C4-2B (cell line): ENCODE results near the gene PALLD.

Experiments used
- ZFX ChIP-seq: fragments of 450-650 bp; IDR thresholded peaks from 2 replicates; pipeline ENCODE4 v1.6.1; 2017
- TF ChIP-seq, protein P1 (sequence below): fragments of 450-650 bp; conservative IDR thresholded peaks from 2 replicates; pipeline ENCODE4 v1.5.1; 2017; ENCODE audit warnings: mild to moderate bottlenecking

DNA sequence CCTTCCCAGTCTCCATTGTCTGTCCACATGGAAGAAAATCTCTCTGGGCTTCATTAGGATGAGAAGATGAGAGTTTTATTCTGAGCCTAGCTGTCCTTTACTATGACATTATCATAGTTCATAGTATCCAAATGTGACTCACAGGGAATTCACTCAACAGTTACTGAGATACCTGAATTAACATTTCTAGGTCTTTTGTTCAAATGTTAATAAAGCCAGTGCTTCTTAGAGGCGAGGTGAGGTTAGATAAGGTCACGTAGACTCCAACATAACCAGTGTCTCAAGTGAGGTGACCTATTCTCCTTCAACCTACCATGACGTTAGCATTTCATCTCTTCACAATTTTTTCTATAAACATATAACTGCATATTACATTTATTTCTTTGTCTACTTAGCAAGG is 67.2 kb downstream of the PALLD start:
- TF ChIP-seq, protein P1, sequence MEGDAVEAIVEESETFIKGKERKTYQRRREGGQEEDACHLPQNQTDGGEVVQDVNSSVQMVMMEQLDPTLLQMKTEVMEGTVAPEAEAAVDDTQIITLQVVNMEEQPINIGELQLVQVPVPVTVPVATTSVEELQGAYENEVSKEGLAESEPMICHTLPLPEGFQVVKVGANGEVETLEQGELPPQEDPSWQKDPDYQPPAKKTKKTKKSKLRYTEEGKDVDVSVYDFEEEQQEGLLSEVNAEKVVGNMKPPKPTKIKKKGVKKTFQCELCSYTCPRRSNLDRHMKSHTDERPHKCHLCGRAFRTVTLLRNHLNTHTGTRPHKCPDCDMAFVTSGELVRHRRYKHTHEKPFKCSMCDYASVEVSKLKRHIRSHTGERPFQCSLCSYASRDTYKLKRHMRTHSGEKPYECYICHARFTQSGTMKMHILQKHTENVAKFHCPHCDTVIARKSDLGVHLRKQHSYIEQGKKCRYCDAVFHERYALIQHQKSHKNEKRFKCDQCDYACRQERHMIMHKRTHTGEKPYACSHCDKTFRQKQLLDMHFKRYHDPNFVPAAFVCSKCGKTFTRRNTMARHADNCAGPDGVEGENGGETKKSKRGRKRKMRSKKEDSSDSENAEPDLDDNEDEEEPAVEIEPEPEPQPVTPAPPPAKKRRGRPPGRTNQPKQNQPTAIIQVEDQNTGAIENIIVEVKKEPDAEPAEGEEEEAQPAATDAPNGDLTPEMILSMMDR: no peak
- TF ChIP-seq ZFX: no peak
